GM04504 (cell line): ENCODE measurements around the gene C4B.

ENCODE experiments used
- DNase-seq: peaks from one replicate; pipeline ENCODE4 v3.0.0-alpha.2; 2012; ENCODE audit warnings: low read depth

C4B gene

GRCh38 chr6:32082935-32083334 lies 68.3 kb downstream of the C4B start:
- peak; percentile 90 for DNase-seq

- no peak for DNase-seq
These were observed 69.5 kb downstream of the C4B start for GRCh38 chr6:32083812-32084768.

GRCh38 chr6:32084780-32085179 lies 70.2 kb downstream of the C4B start:
- no peak for DNase-seq
